Thymus (tissue), 11 donors: ENCODE results near the gene CLDN19. TPM values are rescaled to one million over a fixed set of nuclear protein-coding genes. Genes with fewer than 3 reads are reported as not detected.
"Not testable (repeated sequence)": the region's sequence is repeated elsewhere in the genome, so short reads cannot be mapped to it uniquely, and the experiment has no call there.

Experiments used
- DNase-seq, 9 donors: peaks; one replicate each; pipeline ENCODE4 v3.0.0-alpha.2; 2013; ENCODE audit warnings: low spot score in 9 of 9, low read depth in 6 of 9, missing footprints in 1 of 9
- H3K27ac ChIP-seq, 2 donors: one replicate each; pipeline ENCODE4 v1.5.1; 2013; ENCODE audit warnings: control low read depth in 1 of 2, low read depth in 1 of 2, low read length in 1 of 2, mild to moderate bottlenecking in 1 of 2, moderate library complexity in 1 of 2
- H3K27me3 ChIP-seq, 2 donors: one replicate each; pipeline ENCODE4 v1.5.1; 2013; ENCODE audit warnings: low read length in 1 of 2; ENCODE audit not compliant: control insufficient read depth in 2 of 2, insufficient read depth in 1 of 2
- H3K36me3 ChIP-seq, 2 donors: one replicate each; pipeline ENCODE4 v1.5.1; 2013; ENCODE audit warnings: low read length in 1 of 2, mild to moderate bottlenecking in 1 of 2, moderate library complexity in 1 of 2; ENCODE audit not compliant: control insufficient read depth in 2 of 2, insufficient read depth in 2 of 2
- H3K4me1 ChIP-seq, 2 donors: one replicate each; pipeline ENCODE4 v1.5.1; 2013; ENCODE audit warnings: low read length in 2 of 2; ENCODE audit not compliant: control insufficient read depth in 2 of 2, insufficient read depth in 2 of 2
- H3K4me3 ChIP-seq, 2 donors: one replicate each; pipeline ENCODE4 v1.5.1; 2013; ENCODE audit warnings: low read length in 2 of 2, control low read depth in 1 of 2, mild to moderate bottlenecking in 1 of 2
- H3K9me3 ChIP-seq, 2 donors: one replicate each; pipeline ENCODE4 v1.5.1; 2013; ENCODE audit warnings: low read length in 1 of 2, mild to moderate bottlenecking in 1 of 2; ENCODE audit not compliant: control insufficient read depth in 2 of 2, insufficient read depth in 1 of 2
- WGBS: extraction: QIAGEN DNeasy Blood & Tissue Kit; methylation state at CpG from one replicate; pipeline ENCODE4 v1.1.7; 2013; 5-methylcytosine and 5-hydroxymethylcytosine counted together
- polyA plus RNA-seq: library from polyadenylated mRNA; stranded (reverse); fragments of 200-250 nt; gene quantifications from one replicate; pipeline ENCODE4 v1.2.3, GENCODE V29; 2013
- total RNA-seq: library from RNA; stranded (reverse); fragments of 120-200 nt; gene quantifications from one replicate; pipeline ENCODE4 v1.2.4, GENCODE V29; 2013
- donor health status: healthy.

CLDN19 gene
- total and polyA plus RNA-seq, 2 donors = 0.62 to 2.2 TPM

- Histone ChIP-seq H3K36me3 (peaks cover 16 to 27% of the 10 kb centered on the region in 2 donors), H3K27me3 (no peaks in the 10 kb centered on the region), H3K4me3 (no peak overlapping the region)
Observed at GRCh38 chr1:42713293-42713692, 26.7 kb downstream of the CLDN19 start.

GRCh38 chr1:42712808-42713207 lies 27.2 kb downstream of the CLDN19 start:
- H3K4me1 ChIP-seq, DNase-seq, H3K27ac ChIP-seq, H3K4me3 ChIP-seq, H3K9me3 ChIP-seq, H3K27me3 ChIP-seq: not testable (repeated sequence)
- H3K36me3 ChIP-seq = peaks cover 16 to 32% of the 10 kb centered on the region in 2 donors
- 98% methylated on average over 3 of the region's 3 CpGs for WGBS

More at GRCh38 chr1:42713293-42713692, 26.7 kb downstream of the CLDN19 start:
- H3K9me3 ChIP-seq = peaks cover 3 to 4% of the 10 kb centered on the region in 2 donors
- H3K4me1 ChIP-seq = no peaks in the 10 kb centered on the region
- no peak overlapping the region for H3K27ac ChIP-seq
- DNase-seq = no peak

DNA sequence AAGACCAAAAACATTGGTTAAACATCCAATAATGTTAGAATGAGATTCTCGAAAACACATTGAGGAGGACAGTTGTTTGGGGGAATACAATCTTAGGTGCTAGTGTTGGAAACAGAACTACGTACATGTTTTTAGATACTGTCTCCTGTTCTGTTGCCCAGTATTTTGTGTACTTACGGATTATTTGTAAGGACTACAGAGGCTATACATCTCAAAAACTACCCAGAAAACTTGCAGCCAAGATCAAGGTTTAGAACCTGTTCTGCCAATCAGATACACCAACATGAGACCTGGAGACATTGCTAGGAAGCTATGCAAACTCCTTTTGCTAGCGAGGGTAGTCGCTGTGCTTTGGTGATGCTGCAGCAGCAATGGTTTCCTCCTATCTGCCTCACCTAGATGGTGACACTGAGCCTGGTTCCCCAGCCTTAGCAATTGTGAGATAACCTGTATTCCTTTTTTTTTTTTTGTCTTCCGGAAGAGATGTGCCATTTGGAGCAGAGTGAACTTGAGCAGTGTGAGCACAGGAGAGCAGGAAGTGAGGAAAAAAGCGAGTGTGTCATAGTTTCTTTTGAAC lies 36.1 kb downstream of the CLDN19 start:
- no peaks in the 10 kb centered on the region for H3K9me3 ChIP-seq
- WGBS = 98% methylated on average over 7 of the region's 7 CpGs
- H3K36me3 ChIP-seq = peaks cover 40 to 88% of the 10 kb centered on the region in 2 donors
- H3K27me3 ChIP-seq = no peaks in the 10 kb centered on the region
- DNase-seq = no peak
- no peak overlapping the region for H3K27ac ChIP-seq
- no peaks in the 10 kb centered on the region for H3K4me1 ChIP-seq
- H3K4me3 ChIP-seq = no peak overlapping the region

GRCh38 chr1:42700006-42700405 lies 40.0 kb downstream of the CLDN19 start:
- no peak overlapping the region for H3K4me3 ChIP-seq
- no peaks in the 10 kb centered on the region for H3K9me3 ChIP-seq
- H3K36me3 ChIP-seq = peaks cover 58 to 96% of the 10 kb centered on the region in 2 donors
- H3K27ac ChIP-seq = no peak overlapping the region
- no peaks in the 10 kb centered on the region for H3K27me3 ChIP-seq
- no peaks in the 10 kb centered on the region for H3K4me1 ChIP-seq
- no peak for DNase-seq

DNA sequence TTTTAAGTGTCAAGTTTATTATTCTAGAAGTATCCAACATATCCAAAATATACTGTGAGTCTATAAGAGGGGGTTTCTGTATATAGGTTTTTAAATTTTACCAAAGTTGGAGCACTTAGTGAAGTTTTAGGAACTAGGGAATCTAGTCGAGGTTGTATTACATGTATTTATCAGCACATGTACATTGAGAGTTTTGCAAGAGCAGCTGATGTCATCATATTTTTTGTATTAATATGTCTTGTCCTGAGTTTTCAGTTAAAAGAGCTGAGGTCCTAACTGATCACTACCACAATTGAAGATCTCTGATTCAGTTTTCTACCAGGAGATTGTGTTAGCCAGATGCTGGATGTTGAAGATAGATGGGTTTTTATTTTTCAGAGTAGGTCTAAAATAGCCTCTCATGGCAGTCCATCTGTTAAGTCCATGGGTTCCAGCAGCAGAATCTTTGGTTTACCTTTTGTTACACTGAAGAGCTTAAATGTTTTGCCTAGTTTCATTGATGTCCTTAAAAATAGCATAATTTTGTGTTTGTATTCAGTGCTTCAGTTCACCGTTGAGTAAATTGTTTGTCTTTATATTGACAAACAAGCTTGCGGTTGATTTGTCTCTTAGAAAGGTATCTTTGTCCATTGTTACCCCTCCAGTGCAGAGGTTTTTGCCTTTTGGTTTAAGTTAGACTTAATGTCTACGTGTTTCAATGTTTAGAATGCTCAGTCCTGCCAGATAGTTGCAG lies 41.8 kb downstream of the CLDN19 start:
- no peak overlapping the region for H3K4me3 ChIP-seq
- no peaks in the 10 kb centered on the region for H3K9me3 ChIP-seq
- WGBS = 99% methylated on average over 4 of the region's 4 CpGs
- H3K4me1 ChIP-seq = no peaks in the 10 kb centered on the region
- no peak for DNase-seq
- H3K36me3 ChIP-seq = peaks cover 49 to 94% of the 10 kb centered on the region in 2 donors
- H3K27me3 ChIP-seq = no peaks in the 10 kb centered on the region
- H3K27ac ChIP-seq = no peak overlapping the region

DNA sequence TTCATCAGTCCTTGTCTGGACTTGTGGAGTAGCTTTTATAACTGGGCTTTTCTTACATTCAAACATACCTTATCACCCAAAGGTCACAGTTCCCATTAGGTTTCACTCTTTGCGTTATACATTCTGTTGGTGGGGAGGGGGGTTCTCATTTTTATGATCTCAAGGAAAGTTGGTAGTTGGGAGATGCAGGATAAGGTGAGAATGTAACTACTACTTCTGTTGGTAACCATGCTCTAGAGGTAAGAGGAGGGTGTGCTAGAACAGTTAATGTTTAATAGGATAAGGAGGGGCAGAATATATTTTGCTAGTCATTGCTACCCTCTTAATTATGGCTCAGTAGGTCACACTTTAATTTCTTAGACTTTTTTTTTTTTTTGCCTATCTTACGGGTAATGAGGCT lies 47.1 kb downstream of the CLDN19 start:
- Histone ChIP-seq H3K9me3 (no peaks in the 10 kb centered on the region), H3K27ac (no peak overlapping the region), H3K4me3 (no peak overlapping the region), H3K36me3 (peaks cover 26 to 70% of the 10 kb centered on the region in 2 donors), H3K4me1 (no peaks in the 10 kb centered on the region), H3K27me3 (no peaks in the 10 kb centered on the region)
- WGBS = 95% methylated on average over 2 of the region's 2 CpGs
- DNase-seq = no peak

GRCh38 chr1:42692461-42692860 lies 47.6 kb downstream of the CLDN19 start:
- Histone ChIP-seq H3K36me3 (peaks cover 25 to 70% of the 10 kb centered on the region in 2 donors), H3K9me3 (no peaks in the 10 kb centered on the region), H3K27me3 (no peaks in the 10 kb centered on the region), H3K4me3 (no peak overlapping the region), H3K4me1 (no peaks in the 10 kb centered on the region), H3K27ac (no peak overlapping the region)
- DNase-seq = no peak
- 79% methylated on average over 5 of the region's 5 CpGs for WGBS

DNA sequence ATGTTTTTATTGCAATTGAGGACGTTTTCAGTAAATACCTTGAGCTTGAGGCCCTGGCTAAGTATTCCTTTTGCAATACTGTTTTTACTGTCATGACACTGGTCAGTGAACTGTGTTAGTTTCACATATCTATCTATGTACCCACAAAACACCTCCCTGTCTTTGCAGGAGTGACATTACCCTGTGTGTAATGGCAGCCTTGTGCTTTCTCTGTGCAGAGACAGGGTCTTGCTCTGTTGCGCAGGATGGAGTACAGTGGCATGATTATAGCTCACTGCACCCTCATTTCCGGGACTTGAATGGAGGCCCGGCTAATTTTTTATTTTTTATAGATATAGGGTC lies 48.9 kb downstream of the CLDN19 start:
- Histone ChIP-seq H3K36me3 (peaks cover 12 to 67% of the 10 kb centered on the region in 2 donors), H3K27ac (no peak overlapping the region), H3K9me3 (no peaks in the 10 kb centered on the region), H3K27me3 (no peaks in the 10 kb centered on the region), H3K4me3 (no peak overlapping the region), H3K4me1 (peaks cover 0 to 5% of the 10 kb centered on the region in 2 donors)
- DNase-seq = no peak
- WGBS = 93% methylated on average over 4 of the region's 4 CpGs

DNA sequence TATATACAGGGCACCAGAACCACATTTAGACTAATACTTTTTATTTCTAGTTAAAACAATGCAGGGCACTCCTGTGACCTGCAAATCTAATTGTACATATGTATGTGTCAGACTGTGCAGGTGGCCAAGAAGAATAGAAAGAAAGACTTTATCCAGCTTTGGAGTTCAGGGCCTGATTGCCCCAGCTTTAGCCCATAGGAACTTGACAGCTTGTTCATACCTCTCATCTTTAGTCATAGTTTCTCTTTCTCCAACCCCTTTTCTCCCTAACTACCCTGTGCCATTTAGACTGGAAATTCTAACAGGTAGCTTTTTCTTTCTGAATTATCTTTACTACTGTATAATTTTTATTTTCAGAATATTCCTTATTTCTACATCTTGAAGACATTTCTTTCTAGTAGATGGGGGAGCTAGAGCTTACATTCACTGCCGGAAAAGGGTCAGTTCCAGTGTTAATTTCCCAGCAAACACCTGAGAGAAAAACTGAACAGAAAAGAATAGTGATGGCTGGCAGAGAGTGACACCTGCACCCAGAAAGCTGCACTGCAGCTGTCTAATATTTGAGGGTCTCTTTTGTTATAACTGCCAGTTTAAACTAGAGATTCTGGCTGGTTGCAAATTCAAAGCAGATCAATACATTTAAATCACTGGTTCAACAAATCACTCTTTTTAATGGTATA lies 49.4 kb downstream of the CLDN19 start:
- 94% methylated on average over 1 of the region's 1 CpG for WGBS
- peaks cover 10 to 61% of the 10 kb centered on the region in 2 donors for H3K36me3 ChIP-seq
- H3K4me1 ChIP-seq = peaks cover 0 to 5% of the 10 kb centered on the region in 2 donors
- no peak overlapping the region for H3K27ac ChIP-seq
- H3K4me3 ChIP-seq = no peak overlapping the region
- no peaks in the 10 kb centered on the region for H3K9me3 ChIP-seq
- H3K27me3 ChIP-seq = no peaks in the 10 kb centered on the region
- no peak for DNase-seq
